PC-9 (cell line): ENCODE measurements around the gene BCL11B.

Source experiments
- CTCF ChIP-seq: fragments of 200-600 bp; sonication (generic); conservative IDR thresholded peaks from 2 replicates; pipeline ENCODE4 v1.6.1; 2017; ENCODE audit warnings: mixed run types, antibody characterized with exemption, mild to moderate bottlenecking, moderate library complexity
- EZH2 ChIP-seq: fragments of 200-600 bp; sonication (generic); IDR thresholded peaks from 2 replicates; pipeline ENCODE4 v1.8.0; 2017; ENCODE audit warnings: antibody characterized with exemption, low read depth

DNA sequence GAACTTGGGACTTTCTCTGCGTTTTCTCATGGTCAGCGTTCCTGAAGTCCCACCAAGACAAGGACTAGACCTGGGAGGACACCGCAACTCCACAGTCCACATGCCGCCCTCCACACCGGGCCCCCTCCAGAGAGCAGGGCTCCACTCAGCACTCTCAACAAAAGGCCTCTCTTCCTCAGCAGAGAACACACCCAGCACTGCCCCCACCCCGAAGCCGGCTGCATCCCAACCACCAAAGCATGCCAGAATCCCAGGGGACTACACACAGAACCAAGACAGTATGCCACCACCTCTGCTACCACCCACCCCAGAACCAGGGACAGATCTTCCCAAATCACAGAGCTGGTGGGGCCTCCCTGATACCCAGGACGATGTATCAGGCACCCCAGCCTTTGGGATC lies 88.3 kb downstream of the BCL11B start:
- TF ChIP-seq CTCF (no peak), EZH2 (no peak)
